ENCODE data around the gene DRG2. TPM values are rescaled to one million over a fixed set of nuclear protein-coding genes. Genes with fewer than 3 reads are reported as not detected.

The DRG2 gene, protein sequence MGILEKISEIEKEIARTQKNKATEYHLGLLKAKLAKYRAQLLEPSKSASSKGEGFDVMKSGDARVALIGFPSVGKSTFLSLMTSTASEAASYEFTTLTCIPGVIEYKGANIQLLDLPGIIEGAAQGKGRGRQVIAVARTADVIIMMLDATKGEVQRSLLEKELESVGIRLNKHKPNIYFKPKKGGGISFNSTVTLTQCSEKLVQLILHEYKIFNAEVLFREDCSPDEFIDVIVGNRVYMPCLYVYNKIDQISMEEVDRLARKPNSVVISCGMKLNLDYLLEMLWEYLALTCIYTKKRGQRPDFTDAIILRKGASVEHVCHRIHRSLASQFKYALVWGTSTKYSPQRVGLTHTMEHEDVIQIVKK
- 36.4 and 49.4 TPM in 2 replicates for total RNA-seq

DNA sequence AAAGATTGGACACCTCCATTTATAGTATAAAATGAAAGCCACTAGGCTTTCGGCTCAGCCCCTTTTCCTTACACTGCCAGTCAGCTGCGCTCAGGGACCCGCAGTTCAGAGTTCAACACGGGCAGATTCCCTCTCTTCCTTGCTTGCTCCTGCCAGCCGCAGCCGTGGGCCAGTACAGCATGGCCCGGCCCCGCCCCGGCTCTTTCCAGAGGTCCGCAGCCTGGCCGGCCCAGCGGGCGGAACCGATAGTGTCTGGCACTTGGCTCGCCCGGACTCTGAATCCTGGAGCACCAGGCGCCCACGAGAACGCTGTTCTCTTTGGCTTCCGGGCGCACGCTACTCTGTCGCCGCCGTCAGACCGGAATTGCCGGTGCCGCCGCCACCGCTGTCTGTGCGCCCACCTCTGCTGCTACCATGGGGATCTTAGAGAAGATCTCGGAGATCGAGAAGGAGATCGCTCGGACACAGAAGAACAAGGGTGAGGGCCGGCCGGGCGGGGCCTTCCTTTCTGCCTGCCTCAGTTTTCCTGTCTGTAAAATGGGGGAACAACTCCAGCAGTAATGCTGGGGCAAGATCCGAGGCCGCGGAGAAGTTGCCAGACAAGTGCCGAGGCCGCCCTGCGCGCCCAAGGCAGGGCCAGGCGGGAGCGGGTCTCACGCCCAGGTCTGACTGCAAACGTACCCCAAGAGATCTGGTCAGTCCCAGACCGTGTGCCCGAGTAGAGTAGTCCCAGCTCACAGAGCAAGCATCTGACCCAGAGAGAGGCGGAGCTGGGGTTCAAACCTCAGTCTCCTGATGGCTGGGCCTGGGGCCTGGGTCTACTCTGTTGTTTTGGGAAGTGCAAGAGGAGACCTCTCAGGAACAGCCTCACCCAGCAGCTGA lies at the start of gene DRG2:
Gene DRG2 (plus strand): TSS at position 339 of the 882 bp plus-strand sequence. CDS start 76 bp downstream, at position 415.

DNA sequence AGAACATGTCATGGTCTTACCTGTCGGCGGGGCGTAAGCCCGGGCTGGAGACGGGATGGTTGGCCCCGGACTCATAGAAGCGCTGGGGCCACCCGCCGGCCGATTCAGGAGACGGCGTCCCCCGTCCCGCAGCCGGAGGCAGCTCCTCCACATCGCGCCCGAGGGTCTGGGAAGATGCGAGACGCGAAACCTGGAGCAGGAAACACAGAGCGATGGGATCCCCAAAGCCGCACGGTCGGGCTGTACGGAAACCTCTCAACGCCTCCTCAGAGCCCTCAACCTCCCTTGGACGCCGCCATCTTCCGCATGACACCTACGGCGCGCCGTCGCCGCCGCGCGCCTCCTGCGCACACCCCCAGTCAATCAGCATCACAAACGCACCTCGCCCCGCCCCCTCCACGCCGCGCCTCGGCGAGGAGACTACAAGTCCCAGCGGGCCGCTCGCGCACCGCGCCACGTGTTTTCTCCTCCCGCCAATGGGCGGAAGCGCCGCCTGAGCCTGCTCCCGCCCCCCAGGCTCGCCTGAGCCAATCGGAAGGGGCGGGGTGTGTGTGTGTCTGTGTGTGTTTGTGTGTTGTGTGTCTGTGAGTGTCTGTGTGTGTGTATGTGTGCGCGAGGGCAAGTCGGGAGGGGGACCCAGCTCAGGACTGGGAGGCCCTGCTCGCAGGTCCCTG lies 48.8 kb upstream of the DRG2 start, which contains the start of the genes ATPAF2 and GID4:
Gene ATPAF2 (minus strand): TSS at position 308 of the 674 bp plus-strand sequence. CDS start 155 bp downstream, at position 153.
Gene GID4 (plus strand): TSS at position 548 of the 674 bp plus-strand sequence. CDS start 57 bp downstream, at position 605.

DNA sequence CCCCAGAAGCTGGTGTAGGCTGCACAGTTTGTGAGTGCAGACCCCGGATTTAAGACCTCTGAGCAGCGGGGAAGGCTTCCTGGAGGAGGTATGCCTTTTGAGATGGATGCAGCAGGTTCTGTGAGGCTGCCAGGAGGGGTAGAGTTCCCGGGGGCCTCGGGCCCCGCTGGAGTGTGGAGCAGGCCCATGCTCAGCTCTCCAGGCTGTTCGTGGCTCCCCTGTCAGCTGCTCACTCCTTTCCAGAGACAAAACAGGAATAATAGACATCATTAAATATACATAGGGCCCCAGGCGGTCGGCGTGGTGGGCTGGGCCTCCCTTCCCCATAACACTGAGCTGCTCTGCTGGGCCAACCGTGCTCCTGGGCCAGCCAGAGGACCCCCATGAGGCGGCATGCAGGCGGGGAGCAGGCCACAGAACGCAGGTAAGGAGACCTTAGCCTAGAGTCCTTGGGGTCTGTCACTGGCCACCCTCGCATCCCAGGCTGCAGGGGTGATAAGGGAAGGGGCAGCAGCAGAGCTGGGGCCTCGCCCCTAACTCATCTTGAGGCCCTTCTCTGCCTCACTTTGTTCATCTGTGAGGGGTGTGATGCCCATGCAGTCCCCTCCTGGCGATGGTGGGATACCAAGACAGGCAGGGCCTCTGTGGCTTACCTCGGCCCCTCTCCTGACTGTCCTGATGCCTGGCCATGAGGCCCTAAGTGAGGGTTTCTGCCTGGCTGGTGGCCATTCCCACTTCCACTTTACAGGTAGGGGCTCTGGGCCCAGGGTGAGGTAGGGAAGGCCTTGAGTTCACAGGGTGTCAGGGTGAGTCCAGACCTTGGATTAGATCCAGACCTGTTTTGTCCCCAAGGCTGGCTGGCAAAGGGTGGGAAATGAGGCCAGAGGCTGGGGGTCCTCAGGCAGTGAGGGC lies 20.9 kb downstream of the DRG2 start, which contains the start of gene MYO15A:
Gene MYO15A (plus strand): TSS at position 356 of the 912 bp plus-strand sequence. CDS start 10,045 bp downstream, outside the sequence.

Other genes with a start within 250 kb of the DRG2 start
- gene TOM1L2, start 115.5 kb upstream of the DRG2 start, total RNA-seq: 10.4 and 57.6 TPM in 2 replicates
- 0.76 and 0.97 TPM in 2 replicates for gene DRC3, start 115.1 kb upstream of the DRG2 start, total RNA-seq
- gene ATPAF2, start 48.8 kb upstream of the DRG2 start, total RNA-seq: 18.2 and 28.4 TPM in 2 replicates
- gene GID4, start 48.5 kb upstream of the DRG2 start, total RNA-seq: 3.9 and 5.8 TPM in 2 replicates
- 0.15 TPM in 1 of 2 replicates, not detected in the other for gene MYO15A, start 20.8 kb downstream of the DRG2 start, total RNA-seq
- gene ALKBH5, start 95.9 kb downstream of the DRG2 start, total RNA-seq: 80.9 and 83.4 TPM in 2 replicates
- 29.3 and 30.2 TPM in 2 replicates for gene LLGL1, start 137.7 kb downstream of the DRG2 start, total RNA-seq
- gene FLII, start 170.8 kb downstream of the DRG2 start, total RNA-seq: 318 and 345 TPM in 2 replicates
- 9.0 and 11.4 TPM in 2 replicates for gene MIEF2, start 172.7 kb downstream of the DRG2 start, total RNA-seq
- 32.5 and 36.9 TPM in 2 replicates for gene TOP3A, start 227.0 kb downstream of the DRG2 start, total RNA-seq
- 12.3 and 15.3 TPM in 2 replicates for gene SMCR8, start 227.3 kb downstream of the DRG2 start, total RNA-seq